Stomach (tissue), 9 donors: Measurements from ENCODE around the gene SMIM36. TPM values are rescaled to one million over a fixed set of nuclear protein-coding genes. Genes with fewer than 3 reads are reported as not detected.

ENCODE experiments used
- DNase-seq, 2 donors: peaks; one replicate each; pipeline versions ENCODE4 v3.0.0 to v3.0.0-alpha.2; 2013 to 2019
- H3K27ac ChIP-seq, 5 donors: fragments of 200-600 bp in 4 of 5; sonication (generic) in 4 of 5; one replicate each; pipeline ENCODE4 v1.5.1; 2013 to 2019; ENCODE audit warnings: mild to moderate bottlenecking in 1 of 5, moderate library complexity in 1 of 5
- H3K27me3 ChIP-seq, 3 donors: fragments of 200-600 bp; sonication (generic); one replicate each; pipeline ENCODE4 v1.5.1; 2017 to 2019; ENCODE audit warnings: mixed run types in 1 of 3
- H3K36me3 ChIP-seq, 4 donors: fragments of 200-600 bp; sonication (generic); 1 replicate in 3 of 4; 2 replicates in 1 of 4; pipeline ENCODE4 v1.5.1; 2016 to 2019
- H3K4me1 ChIP-seq, 4 donors: fragments of 200-600 bp; sonication (generic); one replicate each; pipeline ENCODE4 v1.5.1; 2016 to 2019
- H3K4me3 ChIP-seq, 4 donors: fragments of 200-600 bp; sonication (generic) in 3 of 4; one replicate each; pipeline ENCODE4 v1.5.1; 2016 to 2019; ENCODE audit warnings: mild to moderate bottlenecking in 1 of 4
- H3K9me3 ChIP-seq, 4 donors: fragments of 200-600 bp; sonication (generic); one replicate each; pipeline ENCODE4 v1.5.1; 2016 to 2019
- EP300 ChIP-seq: sonication (generic); formaldehyde crosslinking; IDR thresholded peaks from one replicate; pipeline ENCODE4 v1.6.1; 2017; ENCODE audit warnings: antibody characterized with exemption
- POLR2A ChIP-seq, 4 donors: fragments of 450-650 bp; IDR thresholded peaks; one replicate each; pipeline ENCODE4 v1.6.1; 2016; ENCODE audit warnings: antibody characterized with exemption in 4 of 4, control low read depth in 2 of 4, mild to moderate bottlenecking in 1 of 4, moderate library complexity in 1 of 4
- POLR2AphosphoS5 ChIP-seq, 3 donors: sonication (generic); formaldehyde crosslinking; IDR thresholded peaks; one replicate each; pipeline ENCODE4 v1.6.1; 2016; ENCODE audit warnings: antibody characterized with exemption in 3 of 3
- WGBS, 5 donors: extraction: QIAGEN DNeasy Blood & Tissue Kit in 3 of 5; methylation state at CpG; one replicate each; pipeline versions ENCODE4 v1.1.5 to v1.1.7; 2013 to 2018; 5-methylcytosine and 5-hydroxymethylcytosine counted together
- intact Hi-C: fragments of 100-400 bp; cut with DNase I; formaldehyde crosslinking; loops from one replicate; pipeline ENCODE4 v1.15.1; 2023; ENCODE audit warnings: low total_unique reads
- polyA plus RNA-seq, 3 donors: library from polyadenylated mRNA; stranded (reverse); fragments of 200-250 nt; gene quantifications; one replicate each; pipeline ENCODE4 v1.2.3, GENCODE V29; 2013
- total RNA-seq, 5 donors: library from RNA; depleted of rRNA; stranded (reverse); fragments of >200 nt; gene quantifications; one replicate each; pipeline versions ENCODE4 v1.1.0 to v1.2.3, GENCODE V29; 2014 to 2016
- TF ChIP-seq, protein P1 (sequence below), 7 experiments: fragments of 450-650 bp in 4 of 7; fragments of 200-600 bp in 3 of 7; sonication (generic) in 3 of 7; IDR thresholded peaks; one replicate each; pipeline ENCODE4 v1.5.1; 2016 to 2019; ENCODE audit warnings: antibody characterized with exemption in 7 of 7, control low read depth in 2 of 7, mild to moderate bottlenecking in 1 of 7
- donor health status: healthy with polysubstance abuse.
- donor health status: Bipolar disorder and iron deficiency.
- donor health status: healthy.

Gene SMIM36
- total and polyA plus RNA-seq, 8 donors = not detected

DNA sequence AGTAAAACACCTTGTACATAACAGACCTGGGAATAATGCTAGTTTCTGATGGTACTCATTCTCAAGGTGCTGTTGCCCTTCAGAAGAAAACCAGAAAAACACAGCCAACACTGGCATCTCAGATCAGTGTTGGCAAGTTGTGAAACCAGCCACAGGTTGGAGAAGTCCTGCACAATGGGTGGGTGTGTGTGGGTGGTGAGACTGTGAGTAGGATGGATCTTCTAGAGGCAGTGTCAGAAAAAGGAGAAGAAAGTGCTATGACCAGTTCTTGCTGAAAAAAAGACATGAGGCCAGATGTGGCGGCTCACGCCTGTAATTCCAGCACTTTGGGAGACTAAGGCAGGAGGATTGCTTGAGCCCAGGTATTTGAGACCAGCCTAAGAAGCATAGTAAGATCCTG is 35.2 kb upstream of the SMIM36 start:
- DNase-seq = no peak
- H3K4me3 ChIP-seq = no peak overlapping the region
- WGBS, 5 donors = 86 to 98% (median 93%) methylated on average over 2 of the region's 2 CpGs
- TF ChIP-seq POLR2AphosphoS5 (IDR thresholded peaks at IDR 0.05) (no peak), POLR2A (IDR thresholded peaks at IDR 0.05) (no peak), EP300 (no peak)
- TF ChIP-seq, protein P1, sequence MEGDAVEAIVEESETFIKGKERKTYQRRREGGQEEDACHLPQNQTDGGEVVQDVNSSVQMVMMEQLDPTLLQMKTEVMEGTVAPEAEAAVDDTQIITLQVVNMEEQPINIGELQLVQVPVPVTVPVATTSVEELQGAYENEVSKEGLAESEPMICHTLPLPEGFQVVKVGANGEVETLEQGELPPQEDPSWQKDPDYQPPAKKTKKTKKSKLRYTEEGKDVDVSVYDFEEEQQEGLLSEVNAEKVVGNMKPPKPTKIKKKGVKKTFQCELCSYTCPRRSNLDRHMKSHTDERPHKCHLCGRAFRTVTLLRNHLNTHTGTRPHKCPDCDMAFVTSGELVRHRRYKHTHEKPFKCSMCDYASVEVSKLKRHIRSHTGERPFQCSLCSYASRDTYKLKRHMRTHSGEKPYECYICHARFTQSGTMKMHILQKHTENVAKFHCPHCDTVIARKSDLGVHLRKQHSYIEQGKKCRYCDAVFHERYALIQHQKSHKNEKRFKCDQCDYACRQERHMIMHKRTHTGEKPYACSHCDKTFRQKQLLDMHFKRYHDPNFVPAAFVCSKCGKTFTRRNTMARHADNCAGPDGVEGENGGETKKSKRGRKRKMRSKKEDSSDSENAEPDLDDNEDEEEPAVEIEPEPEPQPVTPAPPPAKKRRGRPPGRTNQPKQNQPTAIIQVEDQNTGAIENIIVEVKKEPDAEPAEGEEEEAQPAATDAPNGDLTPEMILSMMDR (IDR thresholded peaks at IDR 0.05) = no peak
- intact Hi-C loops = no loop called here
- H3K9me3 ChIP-seq = no peaks in the 10 kb centered on the region
- H3K36me3 ChIP-seq = no peaks in the 10 kb centered on the region
- H3K27ac ChIP-seq = no peak overlapping the region
- H3K27me3 ChIP-seq = no peaks in the 10 kb centered on the region
- H3K4me1 ChIP-seq = no peaks in the 10 kb centered on the region

- Histone ChIP-seq H3K4me3 (no peak overlapping the region), H3K36me3 (no peaks in the 10 kb centered on the region), H3K27ac (no peak overlapping the region), H3K4me1 (no peaks in the 10 kb centered on the region), H3K27me3 (no peaks in the 10 kb centered on the region), H3K9me3 (no peaks in the 10 kb centered on the region)
- intact Hi-C loops = no loop called here
- 72 to 85% (median 83%) methylated on average over 6 of the region's 6 CpGs for WGBS, 5 donors
- no peak for DNase-seq
- no peak for TF ChIP-seq EP300
- TF ChIP-seq, protein P1 (IDR thresholded peaks at IDR 0.05) = no peak
- no peak for TF ChIP-seq POLR2AphosphoS5 (IDR thresholded peaks at IDR 0.05)
- TF ChIP-seq POLR2A (IDR thresholded peaks at IDR 0.05) = no peak
Observed at GRCh38 chr17:55545806-55546205, 34.6 kb upstream of the SMIM36 start.

GRCh38 chr17:55543709-55544108 is 32.5 kb upstream of the SMIM36 start:
- Histone ChIP-seq H3K4me3 (no peak overlapping the region), H3K27ac (no peak overlapping the region), H3K4me1 (no peaks in the 10 kb centered on the region), H3K9me3 (no peaks in the 10 kb centered on the region), H3K36me3 (no peaks in the 10 kb centered on the region), H3K27me3 (no peaks in the 10 kb centered on the region)
- intact Hi-C loops = no loop called here
- TF ChIP-seq, protein P1 (IDR thresholded peaks at IDR 0.05) = no peak
- TF ChIP-seq POLR2AphosphoS5 (IDR thresholded peaks at IDR 0.05) (no peak), EP300 (no peak), POLR2A (IDR thresholded peaks at IDR 0.05) (no peak)
- DNase-seq = no peak

- H3K27ac ChIP-seq = no peak overlapping the region
- WGBS, 5 donors = 37 to 48% (median 41%) methylated on average over 4 of the region's 4 CpGs
- H3K36me3 ChIP-seq = no peaks in the 10 kb centered on the region
- H3K9me3 ChIP-seq = no peaks in the 10 kb centered on the region
- intact Hi-C loops = no loop called here
- DNase-seq = no peak
- no peak overlapping the region for H3K4me3 ChIP-seq
- no peaks in the 10 kb centered on the region for H3K4me1 ChIP-seq
- H3K27me3 ChIP-seq = no peaks in the 10 kb centered on the region
- no peak for TF ChIP-seq POLR2AphosphoS5 (IDR thresholded peaks at IDR 0.05)
Observed at GRCh38 chr17:55540414-55541091, 29.3 kb upstream of the SMIM36 start.

DNA sequence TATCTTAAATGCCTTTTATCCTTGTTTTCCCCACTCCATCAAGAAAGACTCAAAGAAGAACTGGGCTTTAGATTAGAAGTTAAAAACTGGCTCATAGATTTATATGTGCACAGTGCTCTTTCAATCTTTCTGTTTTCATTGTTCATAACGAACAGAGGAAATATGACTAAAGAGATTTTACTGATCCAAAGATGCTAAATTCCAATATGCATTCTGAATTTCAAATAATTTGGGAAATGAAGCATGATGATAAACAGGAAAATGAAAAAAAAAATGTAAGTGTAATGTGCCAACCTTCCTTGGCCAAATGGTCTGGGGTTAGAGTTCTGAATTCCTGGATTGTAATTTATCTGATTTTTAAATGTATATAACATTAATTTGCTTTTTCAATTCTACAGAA is 25.0 kb upstream of the SMIM36 start:
- H3K4me1 ChIP-seq = no peaks in the 10 kb centered on the region
- intact Hi-C loops = no loop called here
- TF ChIP-seq, protein P1 (IDR thresholded peaks at IDR 0.05) = no peak
- TF ChIP-seq POLR2A (IDR thresholded peaks at IDR 0.05) (no peak), EP300 (no peak), POLR2AphosphoS5 (IDR thresholded peaks at IDR 0.05) (no peak)
- no peaks in the 10 kb centered on the region for H3K36me3 ChIP-seq
- H3K4me3 ChIP-seq = no peak overlapping the region
- DNase-seq = no peak
- no peak overlapping the region for H3K27ac ChIP-seq
- H3K9me3 ChIP-seq = no peaks in the 10 kb centered on the region
- H3K27me3 ChIP-seq = no peaks in the 10 kb centered on the region
- WGBS, 5 donors = 66 to 90% (median 73%) methylated on average over 1 of the region's 1 CpG
